Right atrium auricular region (tissue), 2 donors: Measurements from ENCODE around the gene CAPN1. TPM values are rescaled to one million over a fixed set of nuclear protein-coding genes. Genes with fewer than 3 reads are reported as not detected.

Experiments
- DNase-seq: peaks from one replicate; pipeline ENCODE4 v3.0.0-alpha.2; 2019; ENCODE audit warnings: low spot score
- H3K27ac ChIP-seq, 2 donors: fragments of 200-600 bp; sonication (generic); 1 replicate in 1 of 2; 2 replicates in 1 of 2; pipeline ENCODE4 v1.5.1; 2016 to 2019
- H3K27me3 ChIP-seq, 2 donors: fragments of 200-600 bp; sonication (generic); one replicate each; pipeline versions ENCODE4 v1.5.1 to v1.6.0; 2017 to 2019
- H3K36me3 ChIP-seq: fragments of 200-600 bp; sonication (generic); one replicate; pipeline ENCODE4 v1.5.1; 2016
- H3K4me1 ChIP-seq, 2 donors: fragments of 200-600 bp; sonication (generic); one replicate each; pipeline versions ENCODE4 v1.5.1 to v1.6.0; 2017 to 2019
- H3K4me3 ChIP-seq, 2 donors: fragments of 200-600 bp; sonication (generic); 1 replicate in 1 of 2; 2 replicates in 1 of 2; pipeline ENCODE4 v1.5.1; 2017 to 2019; ENCODE audit warnings: mild to moderate bottlenecking in 1 of 2, moderate library complexity in 1 of 2
- H3K9me3 ChIP-seq, 2 donors: fragments of 200-600 bp; sonication (generic); one replicate each; pipeline ENCODE4 v1.5.1; 2019
- total RNA-seq, 2 donors: library from RNA; depleted of rRNA; stranded (reverse); fragments of >200 nt; gene quantifications; one replicate each; pipeline ENCODE4 v1.1.0, GENCODE V29; 2016
- TF ChIP-seq, protein P1 (sequence below), 2 donors: fragments of 200-600 bp; sonication (generic); IDR thresholded peaks; one replicate each; pipeline ENCODE4 v1.5.1; 2019; ENCODE audit warnings: antibody characterized with exemption in 2 of 2

CAPN1 gene
- total RNA-seq, 2 donors from 2014 or later: 89.9 to 93.0 TPM

DNA sequence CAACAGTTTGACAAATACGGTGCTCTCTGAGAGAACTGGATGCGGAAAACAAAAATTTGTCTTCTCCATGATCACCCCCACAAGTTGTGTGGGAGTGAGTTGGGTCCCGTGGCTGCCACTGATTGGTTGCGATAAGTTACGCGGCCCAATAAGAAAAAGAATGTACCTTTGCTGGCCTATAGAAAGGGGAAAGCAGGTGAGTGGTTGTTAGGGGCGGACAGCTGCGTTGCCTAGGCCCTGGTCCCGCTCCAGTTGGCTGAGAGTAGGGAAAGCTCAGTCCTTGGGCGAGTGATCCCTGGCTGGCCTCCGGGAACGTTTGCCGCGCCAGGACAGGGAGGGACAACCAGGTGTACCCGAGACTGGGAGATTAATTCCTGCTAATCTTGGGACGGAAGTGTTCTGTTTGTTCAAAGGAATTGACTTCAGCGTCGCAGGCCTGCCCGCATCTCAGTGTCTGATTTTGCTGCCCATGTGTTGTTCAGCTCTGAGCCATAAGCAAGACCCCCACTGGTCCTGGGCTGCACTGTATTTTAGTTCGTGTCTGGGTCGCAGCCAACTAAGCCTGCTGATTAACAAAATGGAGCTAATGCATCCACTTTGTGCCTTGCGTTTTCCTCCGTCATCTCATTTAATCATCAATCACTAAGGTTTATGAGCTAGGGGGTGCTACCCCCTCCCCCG, 46.6 kb upstream of the CAPN1 start:
- no peaks in the 10 kb centered on the region for H3K9me3 ChIP-seq
- peaks cover 28% of the 10 kb centered on the region for H3K36me3 ChIP-seq
- H3K27ac ChIP-seq: peak overlapping the region; percentile 97
- peaks cover 0 to 35% of the 10 kb centered on the region in 2 donors for H3K4me1 ChIP-seq
- peak overlapping the region; percentile 99 to 100 for H3K4me3 ChIP-seq
- TF ChIP-seq, protein P1, sequence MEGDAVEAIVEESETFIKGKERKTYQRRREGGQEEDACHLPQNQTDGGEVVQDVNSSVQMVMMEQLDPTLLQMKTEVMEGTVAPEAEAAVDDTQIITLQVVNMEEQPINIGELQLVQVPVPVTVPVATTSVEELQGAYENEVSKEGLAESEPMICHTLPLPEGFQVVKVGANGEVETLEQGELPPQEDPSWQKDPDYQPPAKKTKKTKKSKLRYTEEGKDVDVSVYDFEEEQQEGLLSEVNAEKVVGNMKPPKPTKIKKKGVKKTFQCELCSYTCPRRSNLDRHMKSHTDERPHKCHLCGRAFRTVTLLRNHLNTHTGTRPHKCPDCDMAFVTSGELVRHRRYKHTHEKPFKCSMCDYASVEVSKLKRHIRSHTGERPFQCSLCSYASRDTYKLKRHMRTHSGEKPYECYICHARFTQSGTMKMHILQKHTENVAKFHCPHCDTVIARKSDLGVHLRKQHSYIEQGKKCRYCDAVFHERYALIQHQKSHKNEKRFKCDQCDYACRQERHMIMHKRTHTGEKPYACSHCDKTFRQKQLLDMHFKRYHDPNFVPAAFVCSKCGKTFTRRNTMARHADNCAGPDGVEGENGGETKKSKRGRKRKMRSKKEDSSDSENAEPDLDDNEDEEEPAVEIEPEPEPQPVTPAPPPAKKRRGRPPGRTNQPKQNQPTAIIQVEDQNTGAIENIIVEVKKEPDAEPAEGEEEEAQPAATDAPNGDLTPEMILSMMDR (IDR thresholded peaks at IDR 0.05): no peak
- DNase-seq: peak; percentile 94
- no peaks in the 10 kb centered on the region for H3K27me3 ChIP-seq

DNA sequence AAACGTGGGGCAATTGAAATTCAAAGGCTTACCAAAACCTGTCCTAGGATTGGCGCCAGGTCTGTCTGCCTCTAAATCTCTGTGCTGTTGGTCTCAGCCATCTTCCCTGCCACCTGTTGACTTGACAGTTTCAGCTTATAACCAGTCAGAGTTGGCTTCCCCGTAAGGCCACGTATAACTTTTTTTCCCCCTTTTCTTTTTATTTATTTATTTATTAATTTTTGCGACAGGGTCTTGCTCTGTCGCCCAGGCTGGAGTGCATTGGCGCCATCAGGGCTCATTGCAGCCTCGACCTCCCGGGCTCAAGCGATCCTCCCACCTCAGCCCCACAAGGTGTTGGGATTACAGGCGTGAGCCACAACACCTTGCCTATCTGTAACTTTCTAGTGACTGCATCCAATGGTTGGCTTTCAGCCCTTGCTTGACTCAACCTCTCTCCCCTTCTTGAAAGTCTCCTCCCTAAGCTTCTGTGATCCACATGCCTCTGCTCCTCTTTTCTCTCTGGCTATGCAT, 46.0 kb upstream of the CAPN1 start:
- TF ChIP-seq, protein P1 (IDR thresholded peaks at IDR 0.05): no peak
- Histone ChIP-seq H3K4me3 (peak overlapping the region; percentile 99 to 100), H3K9me3 (no peaks in the 10 kb centered on the region), H3K27me3 (no peaks in the 10 kb centered on the region), H3K27ac (peak overlapping the region; percentile 97), H3K4me1 (peaks cover 0 to 35% of the 10 kb centered on the region in 2 donors), H3K36me3 (peaks cover 22% of the 10 kb centered on the region)
- no peak for DNase-seq

DNA sequence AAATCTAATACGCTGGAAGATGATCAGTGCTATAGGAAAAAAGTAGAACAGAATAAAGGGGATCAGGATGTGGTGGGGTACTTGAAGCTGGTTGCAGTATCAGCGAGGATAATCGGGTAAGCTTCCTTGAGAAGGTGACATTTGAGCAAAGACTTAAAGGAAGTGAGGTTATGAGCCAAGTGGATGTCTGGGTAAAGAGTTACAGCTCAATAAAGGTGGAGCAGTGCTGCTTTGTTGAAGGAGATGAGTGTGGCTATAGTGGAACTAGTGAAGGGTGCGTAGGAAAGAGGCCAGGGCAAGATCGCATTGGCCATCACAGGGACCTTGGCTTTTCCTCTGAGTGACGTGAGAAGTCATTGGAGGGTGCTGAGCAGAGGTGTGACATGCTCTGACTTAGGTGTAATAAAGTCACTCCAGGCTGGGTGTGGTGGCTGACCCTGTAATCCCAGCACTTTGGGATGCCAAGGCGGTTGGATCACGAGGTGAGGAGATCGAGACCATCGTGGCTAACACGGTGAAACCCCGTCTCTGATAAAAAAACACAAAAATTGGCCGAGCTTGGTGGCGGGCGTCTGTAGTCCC, 45.1 kb upstream of the CAPN1 start:
- Histone ChIP-seq H3K36me3 (peaks cover 13% of the 10 kb centered on the region), H3K27ac (no peak overlapping the region), H3K9me3 (no peaks in the 10 kb centered on the region), H3K4me3 (no peak overlapping the region), H3K4me1 (peaks cover 0 to 35% of the 10 kb centered on the region in 2 donors), H3K27me3 (no peaks in the 10 kb centered on the region)
- DNase-seq: no peak
- TF ChIP-seq, protein P1 (IDR thresholded peaks at IDR 0.05): no peak

DNA sequence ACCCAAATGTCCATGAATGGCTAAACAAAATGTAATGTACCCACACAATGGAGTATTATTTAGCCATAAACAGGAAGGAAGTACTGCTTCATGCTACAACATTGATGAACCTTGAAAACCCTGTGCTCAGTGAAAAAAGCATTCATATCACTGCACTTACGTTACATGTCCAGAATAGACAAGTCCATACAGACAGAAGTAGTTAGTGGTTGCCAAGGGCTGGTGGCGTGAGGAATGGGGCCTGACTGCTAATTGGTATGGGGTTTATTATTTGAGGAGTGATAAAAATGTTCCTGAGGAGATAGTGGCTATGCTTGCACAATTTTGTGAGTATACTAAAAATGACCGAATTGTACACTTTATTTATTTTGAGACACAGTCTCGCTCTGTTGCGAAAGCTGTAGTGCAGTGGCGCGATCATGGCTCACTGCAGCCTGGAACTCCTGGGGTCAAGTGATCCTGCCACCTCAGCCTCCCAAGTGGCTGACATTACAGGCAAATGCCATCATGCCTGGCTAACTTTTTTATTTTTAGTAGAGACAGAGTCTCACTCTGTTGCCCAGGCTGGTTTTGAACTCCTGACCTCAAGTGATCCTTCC, 39.7 kb upstream of the CAPN1 start:
- H3K27me3 ChIP-seq: no peaks in the 10 kb centered on the region

DNA sequence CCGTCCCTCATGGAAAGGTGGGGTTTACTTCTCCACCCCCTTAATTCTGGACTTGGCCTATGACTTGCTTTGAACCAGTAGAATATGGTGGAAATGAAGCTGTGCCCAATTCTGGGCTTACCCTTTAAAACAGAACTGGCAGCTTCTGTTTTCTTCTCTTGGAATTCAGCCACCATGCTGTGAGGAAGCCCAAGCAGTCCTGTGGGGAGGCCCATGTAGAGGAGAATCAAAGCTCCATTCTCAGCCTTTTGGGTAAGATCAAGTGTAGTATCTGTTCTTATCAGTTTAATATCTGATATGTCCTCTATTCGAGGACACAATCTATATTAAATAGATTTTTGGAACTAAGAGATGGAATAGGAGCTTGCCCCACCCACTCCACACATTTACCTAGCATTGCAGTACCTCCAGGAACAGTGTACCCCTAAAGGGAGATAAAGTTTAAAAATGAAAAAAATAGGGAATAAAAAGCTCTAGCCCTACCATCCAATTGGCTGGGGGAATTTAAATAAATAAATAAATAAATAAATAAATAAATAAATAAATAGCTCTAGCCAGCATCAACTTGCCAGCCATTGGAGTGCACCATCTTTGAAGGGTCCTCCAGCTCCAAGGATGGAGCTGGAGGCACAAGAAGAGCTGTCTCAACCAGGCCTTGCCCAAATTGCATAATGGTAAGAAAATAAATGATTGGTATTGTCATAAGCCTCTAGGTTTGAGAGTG, 34.2 kb upstream of the CAPN1 start:
- no peak for DNase-seq
- H3K27me3 ChIP-seq: no peaks in the 10 kb centered on the region
- H3K4me3 ChIP-seq: no peak overlapping the region
- peaks cover 0 to 20% of the 10 kb centered on the region in 2 donors for H3K4me1 ChIP-seq
- H3K27ac ChIP-seq: no peak overlapping the region
- H3K9me3 ChIP-seq: no peaks in the 10 kb centered on the region
- H3K36me3 ChIP-seq: no peaks in the 10 kb centered on the region
- TF ChIP-seq, protein P1 (IDR thresholded peaks at IDR 0.05): no peak

More for the DNA sequence above, 39.7 kb upstream of the CAPN1 start:
- Histone ChIP-seq H3K4me1 (no peaks in the 10 kb centered on the region), H3K27ac (no peak overlapping the region), H3K36me3 (no peaks in the 10 kb centered on the region), H3K9me3 (no peaks in the 10 kb centered on the region), H3K4me3 (no peak overlapping the region)
- TF ChIP-seq, protein P1 (IDR thresholded peaks at IDR 0.05): no peak
- no peak for DNase-seq
